DND-41 (cell line): ENCODE data around the gene CISD3.

Experiments
- ATAC-seq: fragments of 200-7000 bp; cut with Tn5 transposase; 3 replicates; pipeline ENCODE4 v1.9.1; 2021; ENCODE audit warnings: low read depth; ENCODE audit not compliant: insufficient read depth
- DNase-seq: peaks from one replicate; pipeline ENCODE4 v3.0.0-alpha.2; 2020
- H2AFZ ChIP-seq: 2 replicates; pipeline ENCODE4 v1.6.0; 2012; ENCODE audit warnings: low read depth, low read length
- H3K27ac ChIP-seq: 2 replicates; pipeline ENCODE4 v1.5.1; 2012; ENCODE audit warnings: low read length, inconsistent platforms
- H3K27me3 ChIP-seq: fragments of 200-600 bp; sonication (generic); 2 replicates; pipeline ENCODE4 v1.6.0; 2012; ENCODE audit warnings: low read length, mild to moderate bottlenecking, inconsistent platforms; ENCODE audit not compliant: insufficient read depth, poor library complexity
- H3K36me3 ChIP-seq: 2 replicates; pipeline ENCODE4 v1.5.1; 2012; ENCODE audit warnings: low read length, inconsistent platforms; ENCODE audit not compliant: insufficient read depth
- H3K4me1 ChIP-seq: 2 replicates; pipeline ENCODE4 v1.5.1; 2012; ENCODE audit warnings: mild to moderate bottlenecking, low read length; ENCODE audit not compliant: insufficient read depth
- H3K4me2 ChIP-seq: 2 replicates; pipeline ENCODE4 v1.6.0; 2012; ENCODE audit warnings: mild to moderate bottlenecking, moderate library complexity, low read length, inconsistent platforms; ENCODE audit not compliant: insufficient read depth
- H3K4me3 ChIP-seq, 2 experiments: fragments of 200-600 bp in 1 of 2; shearing (Covaris generic) in 1 of 2; 2 replicates each; pipeline ENCODE4 v1.5.1; 2012 to 2016; ENCODE audit warnings: inconsistent platforms in 2 of 2, low read length in 2 of 2, mild to moderate bottlenecking in 2 of 2, low read depth in 1 of 2, moderate library complexity in 1 of 2
- H3K79me2 ChIP-seq: 2 replicates; pipeline ENCODE4 v1.6.0; 2012; ENCODE audit warnings: low read length, inconsistent platforms; ENCODE audit not compliant: insufficient read depth
- H3K9ac ChIP-seq: 2 replicates; pipeline ENCODE4 v1.6.0; 2012; ENCODE audit warnings: low read depth, mild to moderate bottlenecking, inconsistent platforms, low read length, moderate library complexity
- H3K9me3 ChIP-seq: 2 replicates; pipeline ENCODE4 v1.5.1; 2012; ENCODE audit warnings: low read length, moderate library complexity, mild to moderate bottlenecking, inconsistent platforms; ENCODE audit not compliant: insufficient read depth, severe bottlenecking
- H4K20me1 ChIP-seq: 2 replicates; pipeline ENCODE4 v1.6.0; 2012; ENCODE audit warnings: low read length; ENCODE audit not compliant: insufficient read depth
- EZH2 ChIP-seq: IDR thresholded peaks from 3 replicates; pipeline ENCODE4 v1.6.1; 2012; ENCODE audit warnings: borderline replicate concordance, low read depth, mild to moderate bottlenecking, moderate library complexity, low read length, inconsistent platforms; ENCODE audit not compliant: severe bottlenecking
- TF ChIP-seq, protein P1 (sequence below): IDR thresholded peaks from 2 replicates; pipeline ENCODE4 v1.5.1; 2012; ENCODE audit warnings: borderline replicate concordance, low read length, moderate library complexity, mild to moderate bottlenecking; ENCODE audit not compliant: poor library complexity, severe bottlenecking; ENCODE audit errors: extremely low read depth

The CISD3 gene

DNA sequence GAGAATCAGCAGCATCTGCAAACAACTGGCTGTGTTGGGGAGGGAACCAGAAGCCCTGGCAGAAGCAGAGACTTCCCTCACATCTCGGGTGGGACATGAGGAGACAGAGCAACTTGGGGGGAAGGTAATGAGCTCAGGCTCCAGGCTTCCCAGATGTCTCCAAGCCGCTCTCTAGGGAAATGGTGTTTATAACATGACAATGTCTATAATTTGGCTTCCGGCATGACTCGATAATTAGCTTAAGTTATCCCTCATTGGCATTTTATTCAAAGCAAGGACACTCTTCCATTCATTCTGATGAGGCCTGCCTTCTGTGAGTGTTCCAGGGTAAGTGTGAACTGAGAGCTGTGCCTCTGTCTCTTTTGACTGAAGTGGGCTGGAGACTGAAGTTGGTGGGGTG is 39.8 kb upstream of the CISD3 start:
- H3K79me2 ChIP-seq, result no peaks in the 10 kb centered on the region
- no peak overlapping the region for H3K27ac ChIP-seq
- TF ChIP-seq EZH2, result no peak
- TF ChIP-seq, protein P1, sequence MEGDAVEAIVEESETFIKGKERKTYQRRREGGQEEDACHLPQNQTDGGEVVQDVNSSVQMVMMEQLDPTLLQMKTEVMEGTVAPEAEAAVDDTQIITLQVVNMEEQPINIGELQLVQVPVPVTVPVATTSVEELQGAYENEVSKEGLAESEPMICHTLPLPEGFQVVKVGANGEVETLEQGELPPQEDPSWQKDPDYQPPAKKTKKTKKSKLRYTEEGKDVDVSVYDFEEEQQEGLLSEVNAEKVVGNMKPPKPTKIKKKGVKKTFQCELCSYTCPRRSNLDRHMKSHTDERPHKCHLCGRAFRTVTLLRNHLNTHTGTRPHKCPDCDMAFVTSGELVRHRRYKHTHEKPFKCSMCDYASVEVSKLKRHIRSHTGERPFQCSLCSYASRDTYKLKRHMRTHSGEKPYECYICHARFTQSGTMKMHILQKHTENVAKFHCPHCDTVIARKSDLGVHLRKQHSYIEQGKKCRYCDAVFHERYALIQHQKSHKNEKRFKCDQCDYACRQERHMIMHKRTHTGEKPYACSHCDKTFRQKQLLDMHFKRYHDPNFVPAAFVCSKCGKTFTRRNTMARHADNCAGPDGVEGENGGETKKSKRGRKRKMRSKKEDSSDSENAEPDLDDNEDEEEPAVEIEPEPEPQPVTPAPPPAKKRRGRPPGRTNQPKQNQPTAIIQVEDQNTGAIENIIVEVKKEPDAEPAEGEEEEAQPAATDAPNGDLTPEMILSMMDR, result no peak
- no peak overlapping the region for H3K4me2 ChIP-seq
- no peak for ATAC-seq
- no peaks in the 10 kb centered on the region for H3K4me1 ChIP-seq
- no peak overlapping the region for H3K9ac ChIP-seq
- no peak overlapping the region for H3K4me3 ChIP-seq
- H3K9me3 ChIP-seq, result no peaks in the 10 kb centered on the region
- H3K36me3 ChIP-seq, result no peaks in the 10 kb centered on the region
- no peaks in the 10 kb centered on the region for H4K20me1 ChIP-seq
- no peak overlapping the region for H2AFZ ChIP-seq
- DNase-seq, result no peak
- no peaks in the 10 kb centered on the region for H3K27me3 ChIP-seq

DNA sequence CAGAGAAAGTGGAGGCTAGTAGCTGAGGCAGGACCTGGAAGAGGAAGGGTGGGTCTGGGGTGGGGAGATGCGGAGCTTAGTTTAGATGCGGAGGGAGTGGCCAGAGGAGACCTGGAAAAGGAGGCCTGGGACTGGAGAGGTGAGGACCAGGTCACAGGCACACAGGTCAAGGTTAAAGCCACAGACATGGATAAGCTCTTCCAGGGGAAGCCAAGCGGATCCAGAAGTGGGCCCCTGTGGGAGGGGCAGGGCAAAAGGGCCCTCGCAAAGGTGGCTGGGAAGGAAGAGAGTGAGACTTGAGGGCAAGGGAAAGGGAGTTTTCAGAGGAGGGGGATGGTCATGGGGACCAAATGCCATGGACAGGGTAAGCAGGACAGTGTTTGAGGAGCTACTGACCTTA is 39.0 kb upstream of the CISD3 start:
- Histone ChIP-seq H3K4me3 (no peak overlapping the region), H3K4me1 (no peaks in the 10 kb centered on the region), H3K79me2 (no peaks in the 10 kb centered on the region), H3K9ac (no peak overlapping the region), H4K20me1 (no peaks in the 10 kb centered on the region), H3K4me2 (no peak overlapping the region), H2AFZ (no peak overlapping the region), H3K27ac (no peak overlapping the region), H3K36me3 (no peaks in the 10 kb centered on the region), H3K9me3 (no peaks in the 10 kb centered on the region), H3K27me3 (no peaks in the 10 kb centered on the region)
- no peak for TF ChIP-seq EZH2
- TF ChIP-seq, protein P1, result no peak
- ATAC-seq, result no peak
- no peak for DNase-seq

DNA sequence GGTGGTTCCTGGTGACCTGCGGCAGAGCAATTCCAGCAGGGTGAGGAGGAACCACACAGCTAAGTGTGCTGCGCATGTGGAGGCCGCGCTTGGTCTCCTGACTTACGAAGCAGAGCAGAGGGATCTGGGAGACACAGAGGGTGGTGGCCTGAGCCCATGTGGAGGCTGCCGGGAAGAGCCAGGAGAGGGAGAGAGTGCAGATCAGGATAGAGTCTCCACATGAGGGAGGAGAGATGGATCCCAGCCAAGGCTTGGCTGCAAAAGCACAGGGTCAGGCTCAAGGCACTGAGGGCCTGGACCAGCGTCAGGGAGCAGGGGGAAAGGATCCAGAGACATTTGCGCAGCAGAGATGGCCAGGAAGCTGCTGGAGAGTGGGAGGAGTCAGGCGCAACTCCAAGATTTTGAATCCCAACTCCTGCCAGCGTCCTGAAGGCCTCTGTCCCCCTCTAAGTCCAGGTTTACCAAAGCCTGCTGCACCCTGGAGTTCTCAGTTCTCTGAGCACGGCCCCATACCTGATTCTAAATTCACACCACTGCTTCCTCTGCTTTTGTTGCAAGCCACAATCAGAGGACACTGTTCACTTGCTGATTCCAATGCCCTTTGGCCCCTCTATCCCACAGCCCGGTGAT is 36.3 kb upstream of the CISD3 start:
- no peak for DNase-seq
- no peak overlapping the region for H3K4me3 ChIP-seq

More for the DNA sequence above, 36.3 kb upstream of the CISD3 start:
- ATAC-seq, result no peak
- Histone ChIP-seq H3K4me1 (no peaks in the 10 kb centered on the region), H4K20me1 (no peaks in the 10 kb centered on the region), H3K9me3 (no peaks in the 10 kb centered on the region), H2AFZ (no peak overlapping the region), H3K79me2 (no peaks in the 10 kb centered on the region), H3K36me3 (no peaks in the 10 kb centered on the region), H3K27ac (no peak overlapping the region), H3K27me3 (no peaks in the 10 kb centered on the region), H3K9ac (no peak overlapping the region), H3K4me2 (no peak overlapping the region)
- TF ChIP-seq, protein P1, result no peak
- TF ChIP-seq EZH2, result no peak
